GM12878 (cell line): Measurements from ENCODE around the gene KLF9. TPM values are rescaled to one million over a fixed set of nuclear protein-coding genes. Genes with fewer than 3 reads are reported as not detected.

Experiments used
- ATAC-seq: fragments of 200-7000 bp; cut with Tn5 transposase; 3 replicates; pipeline ENCODE4 v1.9.1; 2020; ENCODE audit warnings: mild to moderate bottlenecking, moderate library complexity
- BruUV-seq: library from RNA; stranded (reverse); fragments of 400-500 nt; replicated peaks from 2 replicates; lab custom pipeline; 2021; lab: Mats Ljungman, UMichigan
- CTCF ChIA-PET: fragments of 300-600 bp; sonication (Branson Sonifier 250); formaldehyde crosslinking; extraction: SDS; loops from one replicate; lab custom pipeline; 2021; ENCODE audit warnings: inconsistent platforms; lab: Yijun Ruan, JAX
- POLR2A ChIA-PET: fragments of 350-600 bp; formaldehyde crosslinking; extraction: SDS; loops from one replicate; lab custom pipeline; 2021; ENCODE audit warnings: inconsistent platforms; lab: Charles Lee
- RAD21 ChIA-PET: fragments of 300-600 bp; sonication (Branson Sonifier 250); formaldehyde crosslinking; loops from one replicate; lab custom pipeline; 2023; ENCODE audit warnings: antibody characterized with exemption; ENCODE audit not compliant: unreplicated experiment; lab: Charles Lee
- SMC1A ChIA-PET: fragments of 300-600 bp; sonication (Branson Sonifier 250); formaldehyde crosslinking; loops from one replicate; lab custom pipeline; 2023; ENCODE audit not compliant: unreplicated experiment, uncharacterized antibody; lab: Charles Lee
- DNase-seq: peaks from one replicate; pipeline ENCODE4 v3.0.0-alpha.2; 2011; ENCODE audit warnings: low read depth, low spot score
- FAIRE-seq: peaks from 3 replicates; lab custom pipeline; 2011; peaks lifted over from hg19 to GRCh38; lab: Jason Lieb, UNC
- H2AFZ ChIP-seq: 2 replicates; pipeline ENCODE4 v1.6.0; 2011; ENCODE audit warnings: low read depth, low read length, control low read depth; ENCODE audit not compliant: control insufficient read depth
- H3K27ac ChIP-seq: 2 replicates; pipeline ENCODE4 v1.5.1; 2011; ENCODE audit warnings: control low read depth; ENCODE audit not compliant: control insufficient read depth, insufficient read depth
- H3K27me3 ChIP-seq, 2 experiments: replicated peaks in 1 of 2; 2 replicates each; pipeline versions ENCODE4 v1.6.0 to v1.6.1; 2011; ENCODE audit warnings: low read length in 1 of 2; ENCODE audit not compliant: control insufficient read depth in 2 of 2, insufficient read depth in 2 of 2
- H3K36me3 ChIP-seq, 2 experiments: 2 replicates each; pipeline ENCODE4 v1.5.1; 2011; ENCODE audit warnings: low read length in 1 of 2; ENCODE audit not compliant: control insufficient read depth in 2 of 2, insufficient read depth in 2 of 2
- H3K4me1 ChIP-seq: 2 replicates; pipeline ENCODE4 v1.6.1; 2011; ENCODE audit warnings: mild to moderate bottlenecking, low read length, moderate library complexity, mixed read lengths; ENCODE audit not compliant: control insufficient read depth, insufficient read depth
- H3K4me2 ChIP-seq: 2 replicates; pipeline ENCODE4 v1.6.0; 2011; ENCODE audit warnings: control low read depth; ENCODE audit not compliant: control insufficient read depth, insufficient read depth
- H3K4me3 ChIP-seq: fragments of 200-600 bp; sonication (generic); 2 replicates; pipeline ENCODE4 v1.5.1; 2016
- H3K79me2 ChIP-seq: 2 replicates; pipeline ENCODE4 v1.6.0; 2011; ENCODE audit warnings: low read length; ENCODE audit not compliant: control insufficient read depth, insufficient read depth
- H3K9ac ChIP-seq: 2 replicates; pipeline ENCODE4 v1.8.0; 2011; ENCODE audit warnings: low read length, control low read depth, mixed read lengths; ENCODE audit not compliant: control insufficient read depth, insufficient read depth
- H3K9me3 ChIP-seq: replicated peaks from 3 replicates; pipeline ENCODE4 v1.5.1; 2011; ENCODE audit warnings: mild to moderate bottlenecking, low read length; ENCODE audit not compliant: control insufficient read depth, insufficient read depth
- H4K20me1 ChIP-seq: 2 replicates; pipeline ENCODE4 v1.6.0; 2011; ENCODE audit not compliant: control insufficient read depth, insufficient read depth
- BCL11A ChIP-seq: IDR thresholded peaks from 2 replicates; pipeline ENCODE4 v1.6.1; 2011; ENCODE audit warnings: low read depth, low read length
- ESRRA ChIP-seq: IDR thresholded peaks from 2 replicates; pipeline ENCODE4 v1.6.1; 2012; ENCODE audit warnings: mild to moderate bottlenecking, low read length, improper control_type of control experiment
- POLR2AphosphoS5 ChIP-seq: IDR thresholded peaks from 2 replicates; pipeline ENCODE4 v1.6.1; 2011; ENCODE audit warnings: mild to moderate bottlenecking, low read length, inconsistent platforms
- SIX5 ChIP-seq: IDR thresholded peaks from 2 replicates; pipeline ENCODE4 v1.6.1; 2011; ENCODE audit warnings: mild to moderate bottlenecking, low read depth, low read length, moderate library complexity; ENCODE audit not compliant: severe bottlenecking
- TCF12 ChIP-seq: IDR thresholded peaks from 2 replicates; pipeline ENCODE4 v1.6.1; 2011; ENCODE audit warnings: low read depth, mild to moderate bottlenecking, low read length
- ZBTB11 ChIP-seq: fragments of 450-650 bp; formaldehyde crosslinking; IDR thresholded peaks from 2 replicates; pipeline ENCODE4 v1.5.0; 2022; ENCODE audit warnings: mild to moderate bottlenecking, missing genetic modification characterization
- ZNF274 ChIP-seq: IDR thresholded peaks from one replicate; pipeline ENCODE4 v1.8.0; 2011; ENCODE audit not compliant: insufficient read length, insufficient read depth
- WGBS: methylation state at CpG from one replicate; pipeline ENCODE4 v1.1.6; 2016; ENCODE audit warnings: low lambda C conversion rate; ENCODE audit not compliant: insufficient replicate concordance, insufficient coverage; ENCODE audit errors: missing lambda C conversion rate; 5-methylcytosine and 5-hydroxymethylcytosine counted together
- in situ Hi-C: fragments of 300-500 bp; cut with MboI; formaldehyde crosslinking; loops from 9 replicates; pipeline ENCODE4 v1.14.3; 2018; ENCODE audit warnings: mixed read lengths
- intact Hi-C: fragments of 100-400 bp; cut with micrococcal nuclease; formaldehyde crosslinking; loops from one replicate; pipeline ENCODE4 v1.14.2; 2022; ENCODE audit not compliant: unreplicated experiment
- polyA plus RNA-seq, 11 experiments: library from polyadenylated mRNA; depleted of rRNA in 4 of 11; unstranded in 6 of 11; stranded (reverse) in 5 of 11; fragments of >200 nt; fragmentation: Nextera tagmentation in 4 of 11; fragmentation: Illumina TruSeq in 1 of 11; extraction: Ambion mirVana in 4 of 11; extraction: Trizol in 1 of 11; gene quantifications; 1 replicate in 1 of 11; 2 replicates in 10 of 11; pipeline versions ENCODE4 v1.2.1 to v1.2.3, GENCODE V29; 2011 to 2016; ENCODE audit warnings: inconsistent platforms in 2 of 11, missing spikeins in 2 of 11, low read depth in 1 of 11
- total RNA-seq, 4 experiments: library from RNA; depleted of rRNA in 3 of 4; stranded (reverse); fragments of >200 nt in 3 of 4; fragmentation: Illumina TruSeq in 1 of 4; extraction: Trizol in 1 of 4; gene quantifications; 2 replicates each; pipeline versions ENCODE4 v1.2.1 to v1.2.3, GENCODE V29; 2013 to 2021
- TF ChIP-seq, protein P1 (sequence below): fragments of 450-650 bp; IDR thresholded peaks from 2 replicates; pipeline ENCODE4 v1.6.1; 2018; ENCODE audit warnings: borderline replicate concordance, mild to moderate bottlenecking; ENCODE audit not compliant: partially characterized antibody
- TF ChIP-seq, protein P2 (sequence below): fragments of 450-650 bp; IDR thresholded peaks from 2 replicates; pipeline ENCODE4 v1.6.1; 2017; ENCODE audit warnings: mild to moderate bottlenecking, moderate library complexity

Gene KLF9
- total and polyA plus RNA-seq, 10 of the 15 experiments (the other 5 are each of a cell fraction or from before 2014, with no cell fraction given): 0.09 to 0.96 (median 0.83) TPM

DNA sequence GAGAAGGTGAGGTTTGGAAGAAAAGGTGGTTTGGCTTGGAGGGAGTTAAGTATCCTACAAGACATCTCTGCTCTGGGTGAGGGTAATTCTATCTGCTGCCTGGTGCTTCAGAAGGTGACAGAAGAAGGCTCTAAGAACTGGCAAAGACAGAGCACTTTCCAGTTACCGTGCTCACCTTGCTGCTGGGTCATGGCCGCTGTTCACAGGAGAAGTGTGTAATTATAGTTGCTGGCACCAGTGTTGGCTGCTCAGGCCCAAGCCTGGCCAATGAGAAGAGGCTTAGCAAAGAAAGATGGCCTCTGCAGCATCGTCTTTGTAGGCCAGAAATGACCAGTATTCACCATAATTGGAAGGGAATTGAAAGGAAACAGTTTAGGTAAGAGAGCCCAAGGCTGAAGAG is 37.9 kb upstream of the KLF9 start (continued):
- TF ChIP-seq, protein P1, sequence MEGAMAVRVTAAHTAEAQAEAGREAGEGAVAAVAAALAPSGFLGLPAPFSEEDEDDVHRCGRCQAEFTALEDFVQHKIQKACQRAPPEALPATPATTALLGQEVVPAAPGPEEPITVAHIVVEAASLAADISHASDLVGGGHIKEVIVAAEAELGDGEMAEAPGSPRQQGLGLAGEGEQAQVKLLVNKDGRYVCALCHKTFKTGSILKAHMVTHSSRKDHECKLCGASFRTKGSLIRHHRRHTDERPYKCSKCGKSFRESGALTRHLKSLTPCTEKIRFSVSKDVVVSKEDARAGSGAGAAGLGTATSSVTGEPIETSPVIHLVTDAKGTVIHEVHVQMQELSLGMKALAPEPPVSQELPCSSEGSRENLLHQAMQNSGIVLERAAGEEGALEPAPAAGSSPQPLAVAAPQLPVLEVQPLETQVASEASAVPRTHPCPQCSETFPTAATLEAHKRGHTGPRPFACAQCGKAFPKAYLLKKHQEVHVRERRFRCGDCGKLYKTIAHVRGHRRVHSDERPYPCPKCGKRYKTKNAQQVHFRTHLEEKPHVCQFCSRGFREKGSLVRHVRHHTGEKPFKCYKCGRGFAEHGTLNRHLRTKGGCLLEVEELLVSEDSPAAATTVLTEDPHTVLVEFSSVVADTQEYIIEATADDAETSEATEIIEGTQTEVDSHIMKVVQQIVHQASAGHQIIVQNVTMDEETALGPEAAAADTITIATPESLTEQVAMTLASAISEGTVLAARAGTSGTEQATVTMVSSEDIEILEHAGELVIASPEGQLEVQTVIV: no peak
- TF ChIP-seq TCF12 (no peak), ZBTB11 (no peak)
- TF ChIP-seq, all 136 proteins: peak for 0

- ChIA-PET CTCF (interaction anchor here (1.2 kb wide), 1 partner anchor 151 kb away, joined by 3 read pairs; no protein-coding TSS in a partner anchor), POLR2A (no interaction called here), SMC1A (interaction anchor here (0.9 kb wide), 1 partner anchor 300 kb away, joined by 3 read pairs; no protein-coding TSS in a partner anchor), RAD21 (no interaction called here)
- BruUV-seq: no TSS peak
- no peak overlapping the region for H3K4me2 ChIP-seq
- ATAC-seq (no peak), DNase-seq (no peak), FAIRE-seq (no peak)
- no peaks in the 10 kb centered on the region for H3K79me2 ChIP-seq
- no peak overlapping the region for H2AFZ ChIP-seq
- intact Hi-C loops: no loop called here
- H4K20me1 ChIP-seq: no peaks in the 10 kb centered on the region
- no peak overlapping the region for H3K4me3 ChIP-seq
- no peaks in the 10 kb centered on the region for H3K36me3 ChIP-seq
- in situ Hi-C loops: no loop called here
- H3K9ac ChIP-seq: no peak overlapping the region
- H3K27me3 ChIP-seq: no peaks in the 10 kb centered on the region; a peak in 1 of 4 replicates
- no peaks in the 10 kb centered on the region for H3K9me3 ChIP-seq
- no peaks in the 10 kb centered on the region for H3K4me1 ChIP-seq
- 18% methylated on average over 5 of the region's 5 CpGs for WGBS
- H3K27ac ChIP-seq: no peak overlapping the region
- TF ChIP-seq, protein P1: no peak
- TF ChIP-seq, protein P2, sequence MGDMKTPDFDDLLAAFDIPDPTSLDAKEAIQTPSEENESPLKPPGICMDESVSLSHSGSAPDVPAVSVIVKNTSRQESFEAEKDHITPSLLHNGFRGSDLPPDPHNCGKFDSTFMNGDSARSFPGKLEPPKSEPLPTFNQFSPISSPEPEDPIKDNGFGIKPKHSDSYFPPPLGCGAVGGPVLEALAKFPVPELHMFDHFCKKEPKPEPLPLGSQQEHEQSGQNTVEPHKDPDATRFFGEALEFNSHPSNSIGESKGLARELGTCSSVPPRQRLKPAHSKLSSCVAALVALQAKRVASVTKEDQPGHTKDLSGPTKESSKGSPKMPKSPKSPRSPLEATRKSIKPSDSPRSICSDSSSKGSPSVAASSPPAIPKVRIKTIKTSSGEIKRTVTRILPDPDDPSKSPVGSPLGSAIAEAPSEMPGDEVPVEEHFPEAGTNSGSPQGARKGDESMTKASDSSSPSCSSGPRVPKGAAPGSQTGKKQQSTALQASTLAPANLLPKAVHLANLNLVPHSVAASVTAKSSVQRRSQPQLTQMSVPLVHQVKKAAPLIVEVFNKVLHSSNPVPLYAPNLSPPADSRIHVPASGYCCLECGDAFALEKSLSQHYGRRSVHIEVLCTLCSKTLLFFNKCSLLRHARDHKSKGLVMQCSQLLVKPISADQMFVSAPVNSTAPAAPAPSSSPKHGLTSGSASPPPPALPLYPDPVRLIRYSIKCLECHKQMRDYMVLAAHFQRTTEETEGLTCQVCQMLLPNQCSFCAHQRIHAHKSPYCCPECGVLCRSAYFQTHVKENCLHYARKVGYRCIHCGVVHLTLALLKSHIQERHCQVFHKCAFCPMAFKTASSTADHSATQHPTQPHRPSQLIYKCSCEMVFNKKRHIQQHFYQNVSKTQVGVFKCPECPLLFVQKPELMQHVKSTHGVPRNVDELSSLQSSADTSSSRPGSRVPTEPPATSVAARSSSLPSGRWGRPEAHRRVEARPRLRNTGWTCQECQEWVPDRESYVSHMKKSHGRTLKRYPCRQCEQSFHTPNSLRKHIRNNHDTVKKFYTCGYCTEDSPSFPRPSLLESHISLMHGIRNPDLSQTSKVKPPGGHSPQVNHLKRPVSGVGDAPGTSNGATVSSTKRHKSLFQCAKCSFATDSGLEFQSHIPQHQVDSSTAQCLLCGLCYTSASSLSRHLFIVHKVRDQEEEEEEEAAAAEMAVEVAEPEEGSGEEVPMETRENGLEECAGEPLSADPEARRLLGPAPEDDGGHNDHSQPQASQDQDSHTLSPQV: no peak
- TF ChIP-seq TCF12: no peak
- TF ChIP-seq SIX5: no peak
- no peak for TF ChIP-seq POLR2AphosphoS5
- no peak for TF ChIP-seq ZNF274
- no peak for TF ChIP-seq ESRRA
- no peak for TF ChIP-seq BCL11A
Measured at GRCh38 chr9:70451765-70452164, 37.3 kb upstream of the KLF9 start.
